ENCODE measurements around the gene NBEAL2.

NBEAL2 gene

GRCh38 chr3:46943237-46944187, 36.0 kb upstream of the NBEAL2 start:
- no peak for DNase-seq (ENCODE audit: low read depth in 2 of 2)

GRCh38 chr3:46944191-46944590, 35.3 kb upstream of the NBEAL2 start:
- no peak for DNase-seq (ENCODE audit: low read depth in 2 of 2)

DNA sequence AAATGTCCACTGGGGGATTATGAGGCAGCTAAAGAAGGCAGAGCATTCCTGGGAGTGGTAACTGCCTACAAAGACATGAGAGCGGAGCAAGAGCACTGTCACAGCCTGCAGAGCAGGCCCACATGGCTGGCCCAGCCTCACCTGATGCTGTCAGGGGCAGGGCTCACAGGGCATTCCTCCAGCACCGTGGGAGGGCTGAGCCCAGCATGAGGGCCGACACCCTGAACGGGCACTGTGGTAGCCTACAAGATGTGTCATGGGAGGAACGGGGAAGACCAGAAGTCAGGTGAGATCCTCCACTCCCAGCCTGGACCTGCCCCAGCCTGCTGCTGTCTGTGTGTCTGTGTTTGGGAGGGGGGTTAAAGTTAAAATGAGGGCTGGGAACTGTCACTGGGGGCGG, 33.0 kb upstream of the NBEAL2 start:
- DNase-seq (ENCODE audit: low read depth in 2 of 2) = no peak

DNA sequence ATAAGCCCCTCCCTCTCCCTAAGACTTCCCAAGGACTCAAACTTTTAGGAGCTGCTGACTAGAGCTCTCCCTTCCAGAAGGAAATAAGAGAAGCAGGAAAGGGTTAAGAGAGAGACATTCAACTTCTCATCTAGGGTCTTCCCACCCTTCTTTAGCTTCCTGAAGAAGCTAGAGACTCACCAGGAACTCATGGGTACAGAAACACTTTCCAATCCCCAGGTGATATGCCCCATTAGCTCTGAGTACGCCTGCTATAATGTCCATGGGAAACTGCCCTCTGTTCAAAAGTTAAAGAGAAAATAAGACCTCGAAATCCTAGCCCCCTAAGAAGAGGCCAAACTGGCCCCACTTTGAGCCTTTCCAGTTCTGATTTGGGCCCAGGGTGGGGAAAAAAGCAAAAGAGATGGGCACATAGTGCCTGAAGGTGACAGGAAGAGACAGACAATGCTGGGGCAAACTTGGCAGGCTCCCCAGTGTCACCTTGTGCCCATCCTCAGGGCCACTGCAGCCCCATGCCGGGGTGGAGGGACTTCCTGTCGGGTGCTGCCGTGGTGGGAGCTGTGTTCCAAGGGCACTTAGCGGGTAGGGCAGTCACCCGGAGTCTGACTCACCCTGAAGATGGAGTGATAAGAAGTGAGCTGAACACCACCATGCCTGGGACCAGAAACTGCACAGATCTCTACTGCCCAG, 32.5 kb upstream of the NBEAL2 start:
- DNase-seq (ENCODE audit: low read depth in 2 of 2) = peak; percentile 21 to 42

DNA sequence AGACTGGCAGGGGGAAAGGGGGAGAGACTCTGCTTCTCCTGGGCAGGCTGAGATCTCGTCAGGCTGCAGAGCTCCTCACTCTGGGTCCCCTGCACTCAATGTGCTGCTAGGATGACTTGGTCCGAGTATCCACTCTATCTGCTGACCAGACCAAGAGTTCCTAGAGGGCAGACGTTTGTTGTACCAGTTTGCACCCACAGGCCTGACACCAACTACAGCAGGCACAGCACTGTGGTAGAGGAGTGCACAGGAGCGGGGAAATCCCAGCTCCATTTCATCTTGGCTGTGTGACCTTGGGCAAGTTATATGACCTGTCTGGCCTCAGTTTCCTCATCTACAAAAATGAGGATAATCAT, 31.9 kb upstream of the NBEAL2 start:
- no peak for DNase-seq (ENCODE audit: low read depth in 2 of 2)

- peak in 1 of 2 donors; percentile 51 for DNase-seq (ENCODE audit: low read depth in 2 of 2)
These were observed 31.3 kb upstream of the NBEAL2 start for GRCh38 chr3:46947981-46948791.

DNA sequence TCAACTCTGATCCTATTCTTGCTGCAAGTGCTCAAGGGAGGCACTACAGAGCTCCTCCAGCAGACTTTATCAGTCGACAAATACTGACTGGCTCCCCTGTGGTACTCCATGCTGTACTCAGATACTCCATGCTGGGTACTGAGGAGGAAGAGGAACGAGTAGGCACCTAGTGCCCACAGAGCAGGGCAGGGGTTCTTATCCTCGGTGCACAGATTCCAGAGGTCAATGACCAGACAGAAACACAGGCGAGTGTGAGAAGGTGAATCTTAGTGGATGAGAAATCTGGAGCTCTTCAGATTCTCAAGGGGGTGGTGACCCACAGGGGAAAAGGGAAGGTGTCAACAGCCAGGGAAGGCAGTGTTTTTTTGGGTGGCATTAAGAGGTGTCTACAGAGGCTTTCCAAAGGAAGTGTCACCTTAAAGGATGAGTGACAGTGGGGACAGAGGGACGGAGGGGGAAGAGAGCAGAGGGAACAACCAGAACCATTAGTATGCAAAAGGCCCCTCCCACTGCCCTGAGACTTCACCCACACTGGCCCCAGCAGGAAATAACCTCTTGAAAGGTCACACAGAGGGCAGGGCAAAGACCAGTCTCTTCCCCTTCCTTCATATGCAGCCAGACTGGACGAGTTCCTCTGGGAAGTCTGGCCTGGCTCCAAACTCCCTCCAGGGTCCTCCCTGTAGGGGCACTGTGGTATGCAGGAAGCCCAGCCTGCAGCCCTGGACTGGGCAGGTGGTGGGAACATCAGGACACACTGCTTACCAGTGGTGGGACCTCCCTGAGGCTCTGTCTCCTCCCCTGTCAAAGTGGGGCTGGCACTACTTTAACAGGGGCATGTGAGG, 30.4 kb upstream of the NBEAL2 start:
- DNase-seq (ENCODE audit: low read depth in 2 of 2) = no peak

DNA sequence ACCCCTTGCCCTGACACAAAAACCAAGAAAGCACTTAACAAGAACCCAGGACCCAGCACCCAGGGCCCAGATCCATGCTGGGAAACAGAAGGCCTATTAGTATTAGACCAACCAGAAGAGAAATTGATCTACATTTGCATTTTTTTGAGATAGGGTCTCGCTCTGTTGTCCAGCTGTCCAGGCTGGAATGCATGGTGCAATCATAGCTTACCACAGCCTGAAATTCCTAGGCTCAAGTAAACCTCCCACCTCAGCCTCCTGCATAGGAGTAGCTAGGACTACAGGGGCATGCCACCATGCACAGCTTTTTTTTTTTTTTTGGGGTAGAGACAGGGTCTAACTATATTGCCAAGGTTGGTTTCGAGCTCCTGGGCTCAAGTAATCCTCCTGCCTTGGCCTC, 29.3 kb upstream of the NBEAL2 start:
- DNase-seq (ENCODE audit: low read depth in 2 of 2) = no peak

GRCh38 chr3:46950650-46951241, 28.7 kb upstream of the NBEAL2 start:
- no peak for DNase-seq (ENCODE audit: low read depth in 2 of 2)

- no peak for DNase-seq (ENCODE audit: low read depth in 2 of 2)
These were observed 26.7 kb upstream of the NBEAL2 start for GRCh38 chr3:46952813-46953212.

DNA sequence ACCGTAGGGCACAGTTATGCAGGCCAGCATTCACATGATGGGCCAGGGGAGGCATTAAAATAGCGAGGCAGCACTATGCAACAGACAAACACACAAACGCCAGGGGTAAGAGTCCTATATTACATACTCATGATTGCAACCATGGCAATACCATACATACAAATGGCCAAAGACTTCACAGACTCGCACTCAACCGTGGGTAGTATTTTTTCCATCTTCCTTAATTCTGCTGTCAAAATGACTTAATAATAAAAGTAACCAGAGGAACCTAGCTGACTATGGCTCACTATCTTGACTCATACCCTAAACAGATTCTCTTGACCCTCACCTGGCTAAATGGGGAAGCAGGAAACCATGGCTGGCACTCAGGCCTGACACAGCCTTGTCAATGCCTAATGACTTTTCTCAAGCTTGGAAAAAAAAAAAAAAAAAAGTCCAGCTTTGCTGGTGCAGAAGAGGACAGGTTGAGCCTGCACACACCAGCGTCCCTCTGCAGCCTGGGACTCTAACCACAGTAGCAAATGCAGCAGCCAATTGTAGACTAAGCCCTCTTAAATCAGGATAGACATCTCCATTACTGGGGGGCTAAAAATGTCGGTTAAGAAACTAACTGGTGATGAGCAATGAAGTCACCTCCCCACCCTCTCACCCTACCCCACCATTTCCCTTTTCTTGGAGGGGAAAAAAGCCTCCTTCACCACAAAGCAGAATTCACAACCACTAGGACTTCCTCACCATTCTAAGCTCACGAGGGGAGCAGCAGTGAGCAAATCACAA, 26.0 kb upstream of the NBEAL2 start:
- DNase-seq (ENCODE audit: low read depth in 2 of 2) = no peak

DNA sequence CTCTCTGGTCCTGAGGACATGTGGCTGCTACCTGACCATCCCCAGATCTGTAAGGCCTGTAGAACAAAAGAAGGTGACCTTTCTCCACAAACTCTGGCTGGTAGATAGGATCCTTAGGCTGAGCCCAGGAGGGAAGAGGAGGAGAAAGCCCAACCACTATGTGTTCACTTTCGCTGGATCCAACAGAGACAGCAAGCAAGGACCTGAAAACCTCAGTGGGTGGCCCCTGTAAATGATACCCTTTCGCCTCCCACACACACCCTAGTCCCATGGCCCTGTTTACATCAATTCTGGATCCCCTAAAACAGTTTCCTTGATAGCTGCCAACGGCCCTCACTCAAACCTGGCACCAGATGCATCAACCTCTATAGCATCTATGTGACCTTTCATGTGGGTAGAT, 25.3 kb upstream of the NBEAL2 start:
- DNase-seq (ENCODE audit: low read depth in 2 of 2) = no peak

DNA sequence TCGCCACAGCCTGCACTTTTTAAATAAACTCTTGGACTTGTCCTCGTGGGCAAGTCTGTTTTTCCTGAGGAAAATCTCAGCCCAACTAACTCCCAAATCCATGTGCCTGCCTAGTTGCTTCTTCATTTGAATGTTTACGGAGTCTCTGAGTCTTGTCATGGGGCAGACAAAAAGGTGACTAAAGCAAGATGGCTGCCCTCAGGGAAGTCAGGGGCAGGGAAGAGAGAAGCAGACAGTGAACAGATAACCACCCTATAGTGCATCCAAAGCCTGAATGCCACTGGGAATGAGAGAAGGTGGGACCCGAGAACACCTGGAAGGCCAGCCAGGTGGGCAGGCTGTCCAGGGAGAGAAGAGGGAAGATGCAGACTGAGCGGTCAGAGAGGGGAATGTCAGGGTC, 24.3 kb upstream of the NBEAL2 start:
- no peak for DNase-seq (ENCODE audit: low read depth in 2 of 2)

DNA sequence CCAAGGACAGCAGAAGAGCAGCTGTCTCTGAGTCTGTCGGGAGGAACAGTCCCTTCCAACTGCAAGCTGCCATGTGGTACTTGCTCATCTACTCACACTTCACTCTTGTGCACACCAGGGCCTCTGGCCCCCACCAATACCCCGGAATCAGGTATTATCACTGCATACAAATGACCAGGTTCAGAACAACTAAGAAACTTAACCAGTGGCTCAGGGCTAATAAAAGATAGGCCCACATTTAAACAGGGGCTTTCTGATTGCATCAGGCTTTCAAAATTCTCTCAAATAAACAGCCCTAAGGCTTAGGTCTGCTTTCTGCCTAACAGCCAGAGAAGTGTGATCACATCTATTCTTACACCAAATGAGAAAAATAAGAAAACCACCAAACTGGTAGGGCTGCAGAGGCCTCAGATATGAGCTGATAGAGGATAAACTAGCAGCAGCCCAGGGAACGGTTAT, 23.6 kb upstream of the NBEAL2 start:
- no peak for DNase-seq (ENCODE audit: low read depth in 2 of 2)

GRCh38 chr3:46957092-46957820, 22.2 kb upstream of the NBEAL2 start:
- DNase-seq (ENCODE audit: low read depth in 2 of 2) = no peak

- DNase-seq (ENCODE audit: low read depth in 2 of 2) = no peak
These were observed 20.9 kb upstream of the NBEAL2 start for GRCh38 chr3:46958467-46959160.

GRCh38 chr3:46959161-46959511, 20.3 kb upstream of the NBEAL2 start:
- peak in 1 of 2 donors; percentile 49 for DNase-seq (ENCODE audit: low read depth in 2 of 2)

DNA sequence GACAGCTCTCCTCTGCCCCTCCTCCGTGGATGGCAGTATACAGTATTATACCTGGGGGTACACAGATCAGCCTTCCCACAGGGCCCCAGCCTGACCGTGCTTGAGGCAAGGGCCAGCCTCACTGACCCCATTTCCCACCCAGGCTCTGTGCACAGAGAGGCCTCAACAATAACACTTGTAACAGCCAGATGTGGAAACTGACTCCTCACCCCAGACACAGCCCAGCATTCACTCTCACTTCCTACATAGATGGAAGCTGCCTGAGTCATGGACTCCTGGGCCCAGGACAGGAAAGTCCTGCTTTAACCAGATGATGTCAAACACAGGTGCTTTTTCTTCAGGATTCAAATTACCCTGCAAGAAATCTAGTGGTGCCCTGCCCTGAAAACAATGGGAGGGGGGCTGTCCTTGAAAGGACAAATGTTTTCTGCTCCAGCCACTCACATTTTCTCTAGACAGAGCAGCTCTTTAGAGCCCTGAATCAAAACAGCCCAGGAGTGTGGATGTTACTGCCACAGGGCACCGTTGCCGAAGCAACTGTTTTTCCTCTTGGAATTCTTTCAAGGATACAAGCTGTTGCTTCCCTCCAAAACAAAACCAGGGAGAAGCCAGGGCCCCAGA, 19.3 kb upstream of the NBEAL2 start:
- DNase-seq (ENCODE audit: low read depth in 2 of 2) = no peak

Data from stimulated activated CD4-positive, alpha-beta T cell treated with anti-CD3 and anti-CD28 coated beads, Interleukin-1b, Interleukin-23, amount 100 ng/mL, for 4 hours (primary cell).